HEK293 (cell line): ENCODE results near the gene RBM10.

Experiments
- CTCF ChIA-PET: fragments of 350-600 bp; formaldehyde crosslinking; extraction: SDS; loops from one replicate; lab custom pipeline; 2021; ENCODE audit warnings: antibody characterized with exemption; lab: Yijun Ruan, JAX
- POLR2A ChIA-PET: fragments of 300-600 bp; formaldehyde crosslinking; extraction: SDS; loops from one replicate; lab custom pipeline; 2020; ENCODE audit warnings: antibody characterized with exemption, inconsistent platforms; lab: Yijun Ruan, JAX
- H3K27ac ChIP-seq: fragments of 200-500 bp; sonication (Bioruptor generic); 2 replicates; pipeline ENCODE4 v1.5.1; 2014; ENCODE audit warnings: low read depth, low read length, control low read depth, inconsistent platforms; ENCODE audit errors: extremely low read depth
- H3K36me3 ChIP-seq, 2 experiments: fragments of 200-500 bp in 1 of 2; sonication (Bioruptor generic) in 1 of 2; 1 replicate in 1 of 2; 2 replicates in 1 of 2; pipeline ENCODE4 v1.5.1; 2014 to 2017; ENCODE audit warnings: inconsistent platforms in 2 of 2, low read length in 2 of 2; ENCODE audit not compliant: control insufficient read depth in 2 of 2, insufficient read depth in 1 of 2
- H3K4me1 ChIP-seq: fragments of 200-500 bp; sonication (Bioruptor generic); 2 replicates; pipeline ENCODE4 v1.5.1; 2014; ENCODE audit warnings: mild to moderate bottlenecking, low read length, inconsistent platforms; ENCODE audit not compliant: control insufficient read depth, insufficient read depth
- H3K4me3 ChIP-seq: 2 replicates; pipeline ENCODE4 v1.5.1; 2011; ENCODE audit warnings: low read depth, mild to moderate bottlenecking, control low read depth, low read length, moderate library complexity
- H3K9me3 ChIP-seq: fragments of 200-500 bp; sonication (Bioruptor generic); 2 replicates; pipeline ENCODE4 v1.5.1; 2014; ENCODE audit warnings: low read depth, low read length, inconsistent platforms; ENCODE audit not compliant: control insufficient read depth, insufficient read depth
- MZF1 ChIP-seq: fragments of 450-650 bp; formaldehyde crosslinking; IDR thresholded peaks from 2 replicates; pipeline ENCODE4 v1.5.1; 2017; ENCODE audit warnings: missing biosample characterization, missing genetic modification characterization, borderline replicate concordance
- REPIN1 ChIP-seq: fragments of 450-650 bp; formaldehyde crosslinking; IDR thresholded peaks from 2 replicates; pipeline ENCODE4 v1.5.1; 2017; ENCODE audit warnings: missing biosample characterization, missing genetic modification characterization, low read depth
- YY2 ChIP-seq: fragments of 450-650 bp; formaldehyde crosslinking; IDR thresholded peaks from 2 replicates; pipeline ENCODE4 v1.5.1; 2016; ENCODE audit warnings: missing biosample characterization, missing genetic modification characterization
- ZFP41 ChIP-seq: fragments of 450-650 bp; formaldehyde crosslinking; IDR thresholded peaks from 2 replicates; pipeline ENCODE4 v1.5.1; 2016; ENCODE audit warnings: missing biosample characterization, missing genetic modification characterization, borderline replicate concordance
- ZFP69B ChIP-seq: fragments of 450-650 bp; formaldehyde crosslinking; IDR thresholded peaks from 2 replicates; pipeline ENCODE4 v1.5.1; 2016; ENCODE audit warnings: missing biosample characterization, missing genetic modification characterization
- ZNF140 ChIP-seq: fragments of 450-650 bp; formaldehyde crosslinking; IDR thresholded peaks from 2 replicates; pipeline ENCODE4 v1.5.1; 2016; ENCODE audit warnings: missing biosample characterization, missing genetic modification characterization
- ZNF175 ChIP-seq: fragments of 450-650 bp; formaldehyde crosslinking; IDR thresholded peaks from 2 replicates; pipeline ENCODE4 v1.5.1; 2016; ENCODE audit warnings: missing biosample characterization, missing genetic modification characterization
- ZNF184 ChIP-seq: fragments of 450-650 bp; IDR thresholded peaks from 2 replicates; pipeline ENCODE4 v1.5.1; 2018; ENCODE audit warnings: missing biosample characterization, mild to moderate bottlenecking, missing genetic modification characterization
- ZNF19 ChIP-seq: fragments of 450-650 bp; formaldehyde crosslinking; IDR thresholded peaks from 2 replicates; pipeline ENCODE4; 2016; ENCODE audit warnings: missing biosample characterization, missing genetic modification characterization, low read depth
- ZNF555 ChIP-seq: fragments of 450-650 bp; formaldehyde crosslinking; conservative IDR thresholded peaks from 2 replicates; pipeline ENCODE4 v1.5.1; 2017; ENCODE audit warnings: missing biosample characterization, mild to moderate bottlenecking, missing genetic modification characterization, inconsistent platforms
- ZNF626 ChIP-seq: fragments of 450-650 bp; sonication (Bioruptor Pico); formaldehyde crosslinking; IDR thresholded peaks from 2 replicates; pipeline ENCODE4 v1.5.1; 2018; ENCODE audit warnings: missing biosample characterization, missing genetic modification characterization, inconsistent platforms
- ZNF654 ChIP-seq: fragments of 450-650 bp; formaldehyde crosslinking; IDR thresholded peaks from 2 replicates; pipeline ENCODE4 v1.5.1; 2016; ENCODE audit warnings: low read depth, missing biosample characterization, missing genetic modification characterization
- ZNF791 ChIP-seq: fragments of 450-650 bp; formaldehyde crosslinking; IDR thresholded peaks from 2 replicates; pipeline ENCODE4 v1.5.1; 2016; ENCODE audit warnings: missing biosample characterization, missing genetic modification characterization
- TF ChIP-seq, protein P1 (sequence below): fragments of 450-650 bp; IDR thresholded peaks from 2 replicates; pipeline ENCODE4 v1.5.1; 2018; ENCODE audit warnings: missing biosample characterization, mild to moderate bottlenecking, missing genetic modification characterization
- TF ChIP-seq, protein P2 (sequence below): fragments of 450-650 bp; formaldehyde crosslinking; IDR thresholded peaks from 2 replicates; pipeline ENCODE4 v1.5.1; 2016; ENCODE audit warnings: missing biosample characterization, missing genetic modification characterization
- TF ChIP-seq, protein P3 (sequence below): fragments of 450-650 bp; formaldehyde crosslinking; IDR thresholded peaks from 2 replicates; pipeline ENCODE4 v1.5.1; 2016; ENCODE audit warnings: missing biosample characterization, missing genetic modification characterization
- TF ChIP-seq, protein P4 (sequence below): fragments of 450-650 bp; formaldehyde crosslinking; IDR thresholded peaks from 2 replicates; pipeline ENCODE4 v1.5.1; 2016; ENCODE audit warnings: missing biosample characterization, missing genetic modification characterization, low read depth
- TF ChIP-seq, protein P5 (sequence below): fragments of 450-650 bp; formaldehyde crosslinking; IDR thresholded peaks from 2 replicates; pipeline ENCODE4 v1.5.1; 2017; ENCODE audit warnings: missing biosample characterization, missing genetic modification characterization
- TF ChIP-seq, protein P6 (sequence below): fragments of 450-650 bp; formaldehyde crosslinking; IDR thresholded peaks from 2 replicates; pipeline ENCODE4 v1.5.1; 2016; ENCODE audit warnings: missing biosample characterization, missing genetic modification characterization

The RBM10 gene

DNA sequence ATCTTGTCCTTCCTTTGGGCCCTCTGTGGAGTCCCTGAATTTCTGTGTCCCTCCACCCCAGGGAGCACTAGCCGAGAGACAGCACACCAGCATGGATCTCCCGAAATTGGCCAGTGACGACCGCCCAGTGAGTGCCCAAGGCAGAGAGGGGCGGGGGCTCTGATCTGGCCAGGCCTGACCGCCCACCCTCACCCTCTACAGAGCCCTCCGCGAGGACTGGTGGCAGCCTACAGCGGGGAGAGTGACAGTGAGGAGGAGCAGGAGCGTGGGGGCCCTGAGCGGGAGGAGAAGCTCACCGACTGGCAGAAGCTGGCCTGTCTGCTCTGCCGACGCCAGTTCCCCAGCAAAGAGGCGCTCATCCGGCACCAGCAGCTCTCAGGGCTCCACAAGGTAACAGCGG, 40.2 kb downstream of the RBM10 start:
- POLR2A ChIA-PET = no interaction called here
- H3K27ac ChIP-seq = no peak overlapping the region
- CTCF ChIA-PET = interaction anchor here (0.6 kb wide), 1 partner anchor 1664 kb away, joined by 3 read pairs; no protein-coding TSS in a partner anchor
- TF ChIP-seq ZNF140 (tag by site-specific recombination) (no peak), ZFP69B (tag by site-specific recombination) (no peak), ZNF626 (tag by site-specific recombination) (no peak), ZNF175 (tag by site-specific recombination) (no peak), ZNF654 (no peak)
- TF ChIP-seq, all 188 proteins: peak for 0
- H3K4me3 ChIP-seq = no peak overlapping the region
- H3K4me1 ChIP-seq = no peaks in the 10 kb centered on the region
- H3K9me3 ChIP-seq = no peaks in the 10 kb centered on the region
- H3K36me3 ChIP-seq = peaks cover 5 to 59% of the 10 kb centered on the region in 2 experiments

DNA sequence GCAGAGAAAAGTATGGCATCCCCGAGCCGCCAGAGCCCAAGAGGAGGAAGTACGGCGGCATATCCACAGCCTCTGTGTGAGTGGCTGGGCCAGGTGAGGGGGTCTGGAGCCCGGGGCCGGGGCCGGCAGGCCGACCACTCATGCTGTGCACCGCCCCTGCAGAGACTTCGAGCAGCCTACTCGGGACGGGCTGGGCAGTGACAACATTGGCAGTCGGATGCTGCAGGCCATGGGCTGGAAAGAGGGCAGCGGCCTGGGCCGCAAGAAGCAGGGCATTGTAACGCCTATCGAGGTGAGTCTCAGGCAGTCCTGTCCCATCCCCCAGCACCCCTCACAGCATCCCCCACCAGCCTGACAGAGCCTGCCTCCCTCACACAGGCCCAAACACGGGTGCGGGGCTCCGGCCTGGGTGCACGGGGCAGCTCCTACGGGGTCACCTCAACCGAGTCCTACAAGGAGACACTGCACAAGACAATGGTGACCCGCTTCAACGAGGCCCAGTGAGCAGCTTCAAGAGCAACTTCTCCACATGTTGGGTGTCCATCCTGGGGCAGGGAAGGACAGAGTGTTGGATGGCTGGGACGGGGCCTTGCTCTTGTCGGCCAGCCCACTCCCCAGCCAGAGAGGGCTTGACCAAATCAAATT, 41.2 kb downstream of the RBM10 start:
- POLR2A ChIA-PET = no interaction called here
- TF ChIP-seq ZNF184 (tag by site-specific recombination) (no peak), ZFP41 (tag by site-specific recombination) (no peak), ZNF626 (tag by site-specific recombination) (no peak), ZNF791 (no peak)
- H3K4me1 ChIP-seq = no peaks in the 10 kb centered on the region
- CTCF ChIA-PET = interaction anchor here (0.6 kb wide), 1 partner anchor 1663 kb away, joined by 3 read pairs; no protein-coding TSS in a partner anchor
- H3K27ac ChIP-seq = no peak overlapping the region
- H3K36me3 ChIP-seq = peaks cover 0 to 50% of the 10 kb centered on the region in 2 experiments; a peak in 2 of 3 replicates
- H3K9me3 ChIP-seq = no peaks in the 10 kb centered on the region
- no peak overlapping the region for H3K4me3 ChIP-seq

DNA sequence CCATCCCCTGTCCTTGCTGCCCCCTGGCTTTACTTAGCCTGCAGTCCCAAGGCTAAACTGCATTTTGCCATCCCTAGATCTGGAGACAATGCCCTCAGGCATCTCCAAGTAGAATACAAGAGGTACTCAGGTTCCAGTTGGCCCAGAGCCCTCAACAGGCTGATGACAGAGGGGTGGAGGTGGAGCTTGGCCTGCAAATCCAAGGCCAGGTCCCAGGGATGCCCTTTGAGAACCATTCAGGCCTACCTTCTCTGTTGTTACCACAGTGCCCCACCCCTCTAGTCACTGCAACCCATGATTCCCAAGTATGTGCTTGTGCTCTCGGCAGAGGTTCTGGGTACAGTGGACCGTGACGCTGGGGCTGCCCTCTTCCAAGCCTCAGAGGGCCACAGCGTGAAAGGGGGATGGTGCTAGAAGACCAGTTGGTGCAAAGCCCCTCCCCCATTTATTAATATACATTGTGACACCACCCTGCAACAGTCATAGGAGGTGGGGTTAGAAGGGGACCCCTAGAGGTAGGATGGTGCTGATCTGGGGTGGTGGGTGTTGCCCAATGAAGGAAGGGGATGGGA, 42.2 kb downstream of the RBM10 start:
- ChIA-PET CTCF (interaction anchor here (0.6 kb wide), 1 partner anchor 63 kb away, joined by 3 read pairs; no protein-coding TSS in a partner anchor), POLR2A (interaction anchor here (1.1 kb wide), 1 partner anchor 37 kb away, joined by 3 read pairs; no protein-coding TSS in a partner anchor)
- Histone ChIP-seq H3K4me1 (no peaks in the 10 kb centered on the region), H3K4me3 (no peak overlapping the region), H3K36me3 (peaks cover 0 to 40% of the 10 kb centered on the region in 2 experiments; a peak in 2 of 3 replicates), H3K9me3 (no peaks in the 10 kb centered on the region), H3K27ac (no peak overlapping the region)
- TF ChIP-seq, protein P1, sequence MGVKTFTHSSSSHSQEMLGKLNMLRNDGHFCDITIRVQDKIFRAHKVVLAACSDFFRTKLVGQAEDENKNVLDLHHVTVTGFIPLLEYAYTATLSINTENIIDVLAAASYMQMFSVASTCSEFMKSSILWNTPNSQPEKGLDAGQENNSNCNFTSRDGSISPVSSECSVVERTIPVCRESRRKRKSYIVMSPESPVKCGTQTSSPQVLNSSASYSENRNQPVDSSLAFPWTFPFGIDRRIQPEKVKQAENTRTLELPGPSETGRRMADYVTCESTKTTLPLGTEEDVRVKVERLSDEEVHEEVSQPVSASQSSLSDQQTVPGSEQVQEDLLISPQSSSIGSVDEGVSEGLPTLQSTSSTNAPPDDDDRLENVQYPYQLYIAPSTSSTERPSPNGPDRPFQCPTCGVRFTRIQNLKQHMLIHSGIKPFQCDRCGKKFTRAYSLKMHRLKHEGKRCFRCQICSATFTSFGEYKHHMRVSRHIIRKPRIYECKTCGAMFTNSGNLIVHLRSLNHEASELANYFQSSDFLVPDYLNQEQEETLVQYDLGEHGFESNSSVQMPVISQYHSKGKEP (tag by site-specific recombination) = no peak
- TF ChIP-seq, protein P2, sequence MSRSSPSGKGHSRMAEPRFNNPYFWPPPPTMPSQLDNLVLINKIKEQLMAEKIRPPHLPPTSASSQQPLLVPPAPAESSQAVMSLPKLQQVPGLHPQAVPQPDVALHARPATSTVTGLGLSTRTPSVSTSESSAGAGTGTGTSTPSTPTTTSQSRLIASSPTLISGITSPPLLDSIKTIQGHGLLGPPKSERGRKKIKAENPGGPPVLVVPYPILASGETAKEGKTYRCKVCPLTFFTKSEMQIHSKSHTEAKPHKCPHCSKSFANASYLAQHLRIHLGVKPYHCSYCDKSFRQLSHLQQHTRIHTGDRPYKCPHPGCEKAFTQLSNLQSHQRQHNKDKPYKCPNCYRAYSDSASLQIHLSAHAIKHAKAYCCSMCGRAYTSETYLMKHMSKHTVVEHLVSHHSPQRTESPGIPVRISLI (tag by site-specific recombination) = no peak
- TF ChIP-seq, protein P3, sequence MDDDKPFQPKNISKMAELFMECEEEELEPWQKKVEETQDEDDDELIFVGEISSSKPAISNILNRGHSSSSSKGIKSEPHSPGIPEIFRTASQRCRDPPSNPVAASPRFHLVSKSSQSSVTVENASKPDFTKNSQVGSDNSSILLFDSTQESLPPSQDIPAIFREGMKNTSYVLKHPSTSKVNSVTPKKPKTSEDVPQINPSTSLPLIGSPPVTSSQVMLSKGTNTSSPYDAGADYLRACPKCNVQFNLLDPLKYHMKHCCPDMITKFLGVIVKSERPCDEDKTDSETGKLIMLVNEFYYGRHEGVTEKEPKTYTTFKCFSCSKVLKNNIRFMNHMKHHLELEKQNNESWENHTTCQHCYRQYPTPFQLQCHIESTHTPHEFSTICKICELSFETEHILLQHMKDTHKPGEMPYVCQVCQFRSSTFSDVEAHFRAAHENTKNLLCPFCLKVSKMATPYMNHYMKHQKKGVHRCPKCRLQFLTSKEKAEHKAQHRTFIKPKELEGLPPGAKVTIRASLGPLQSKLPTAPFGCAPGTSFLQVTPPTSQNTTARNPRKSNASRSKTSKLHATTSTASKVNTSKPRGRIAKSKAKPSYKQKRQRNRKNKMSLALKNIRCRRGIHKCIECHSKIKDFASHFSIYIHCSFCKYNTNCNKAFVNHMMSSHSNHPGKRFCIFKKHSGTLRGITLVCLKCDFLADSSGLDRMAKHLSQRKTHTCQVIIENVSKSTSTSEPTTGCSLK (tag by site-specific recombination) = no peak
- TF ChIP-seq, protein P4, sequence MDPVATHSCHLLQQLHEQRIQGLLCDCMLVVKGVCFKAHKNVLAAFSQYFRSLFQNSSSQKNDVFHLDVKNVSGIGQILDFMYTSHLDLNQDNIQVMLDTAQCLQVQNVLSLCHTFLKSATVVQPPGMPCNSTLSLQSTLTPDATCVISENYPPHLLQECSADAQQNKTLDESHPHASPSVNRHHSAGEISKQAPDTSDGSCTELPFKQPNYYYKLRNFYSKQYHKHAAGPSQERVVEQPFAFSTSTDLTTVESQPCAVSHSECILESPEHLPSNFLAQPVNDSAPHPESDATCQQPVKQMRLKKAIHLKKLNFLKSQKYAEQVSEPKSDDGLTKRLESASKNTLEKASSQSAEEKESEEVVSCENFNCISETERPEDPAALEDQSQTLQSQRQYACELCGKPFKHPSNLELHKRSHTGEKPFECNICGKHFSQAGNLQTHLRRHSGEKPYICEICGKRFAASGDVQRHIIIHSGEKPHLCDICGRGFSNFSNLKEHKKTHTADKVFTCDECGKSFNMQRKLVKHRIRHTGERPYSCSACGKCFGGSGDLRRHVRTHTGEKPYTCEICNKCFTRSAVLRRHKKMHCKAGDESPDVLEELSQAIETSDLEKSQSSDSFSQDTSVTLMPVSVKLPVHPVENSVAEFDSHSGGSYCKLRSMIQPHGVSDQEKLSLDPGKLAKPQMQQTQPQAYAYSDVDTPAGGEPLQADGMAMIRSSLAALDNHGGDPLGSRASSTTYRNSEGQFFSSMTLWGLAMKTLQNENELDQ (tag by site-specific recombination) = no peak
- no peak for TF ChIP-seq YY2 (tag by site-specific recombination)
- TF ChIP-seq, protein P5, sequence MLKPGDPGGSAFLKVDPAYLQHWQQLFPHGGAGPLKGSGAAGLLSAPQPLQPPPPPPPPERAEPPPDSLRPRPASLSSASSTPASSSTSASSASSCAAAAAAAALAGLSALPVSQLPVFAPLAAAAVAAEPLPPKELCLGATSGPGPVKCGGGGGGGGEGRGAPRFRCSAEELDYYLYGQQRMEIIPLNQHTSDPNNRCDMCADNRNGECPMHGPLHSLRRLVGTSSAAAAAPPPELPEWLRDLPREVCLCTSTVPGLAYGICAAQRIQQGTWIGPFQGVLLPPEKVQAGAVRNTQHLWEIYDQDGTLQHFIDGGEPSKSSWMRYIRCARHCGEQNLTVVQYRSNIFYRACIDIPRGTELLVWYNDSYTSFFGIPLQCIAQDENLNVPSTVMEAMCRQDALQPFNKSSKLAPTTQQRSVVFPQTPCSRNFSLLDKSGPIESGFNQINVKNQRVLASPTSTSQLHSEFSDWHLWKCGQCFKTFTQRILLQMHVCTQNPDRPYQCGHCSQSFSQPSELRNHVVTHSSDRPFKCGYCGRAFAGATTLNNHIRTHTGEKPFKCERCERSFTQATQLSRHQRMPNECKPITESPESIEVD (tag by site-specific recombination) = no peak
- no peak for TF ChIP-seq MZF1 (tag by site-specific recombination)
- TF ChIP-seq REPIN1 (tag by site-specific recombination) = no peak
- TF ChIP-seq, protein P6, sequence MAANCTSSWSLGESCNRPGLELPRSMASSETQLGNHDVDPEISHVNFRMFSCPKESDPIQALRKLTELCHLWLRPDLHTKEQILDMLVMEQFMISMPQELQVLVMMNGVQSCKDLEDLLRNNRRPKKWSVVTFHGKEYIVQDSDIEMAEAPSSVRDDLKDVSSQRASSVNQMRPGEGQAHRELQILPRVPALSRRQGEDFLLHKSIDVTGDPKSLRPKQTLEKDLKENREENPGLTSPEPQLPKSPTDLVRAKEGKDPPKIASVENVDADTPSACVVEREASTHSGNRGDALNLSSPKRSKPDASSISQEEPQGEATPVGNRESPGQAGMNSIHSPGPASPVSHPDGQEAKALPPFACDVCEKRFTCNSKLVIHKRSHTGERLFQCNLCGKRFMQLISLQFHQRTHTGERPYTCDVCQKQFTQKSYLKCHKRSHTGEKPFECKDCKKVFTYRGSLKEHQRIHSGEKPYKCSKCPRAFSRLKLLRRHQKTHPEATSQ (tag by site-specific recombination) = no peak
- TF ChIP-seq ZNF19 (tag by site-specific recombination) = no peak
- TF ChIP-seq ZNF555 = no peak
